ENCODE measurements around the gene JARID2. TPM values are rescaled to one million over a fixed set of nuclear protein-coding genes. Genes with fewer than 3 reads are reported as not detected.

JARID2 gene
- total and polyA plus RNA-seq, 9 of the 15 experiments (the other 6 are each of a cell fraction or from before 2014, with no cell fraction given), result 5.0 to 29.0 (median 15.6) TPM

DNA sequence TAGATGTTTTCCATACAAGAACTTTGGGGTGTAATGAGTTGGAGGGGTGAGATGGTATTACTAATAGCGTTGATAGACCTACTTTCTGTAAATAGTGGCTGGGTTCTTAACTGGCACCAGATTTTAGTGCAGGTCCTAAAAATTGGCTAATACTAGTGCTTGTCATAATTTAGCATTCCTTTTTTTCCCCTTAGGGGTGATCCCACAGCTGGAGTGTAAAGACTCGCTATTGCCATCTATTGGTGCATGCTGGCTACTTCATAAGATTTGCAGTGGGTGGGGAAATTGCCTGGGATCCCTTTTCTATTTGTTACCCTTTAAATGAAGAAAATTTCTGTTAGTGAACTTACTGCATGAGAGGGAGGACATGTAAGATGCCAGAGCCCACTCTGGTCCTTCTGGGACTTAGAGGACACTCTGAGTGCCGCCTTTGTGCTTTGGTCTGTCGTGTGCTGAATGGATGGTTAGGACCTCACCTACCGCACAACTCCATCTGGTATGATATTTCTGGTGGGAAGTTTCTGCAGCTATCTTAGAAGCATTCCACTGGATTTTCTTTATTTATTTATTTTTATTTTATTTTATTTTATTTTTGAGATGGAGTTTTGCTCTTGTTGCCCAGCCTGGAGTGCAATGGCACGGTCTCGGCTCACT is 195.5 kb downstream of the JARID2 start (continued):
- TF ChIP-seq, protein P1, sequence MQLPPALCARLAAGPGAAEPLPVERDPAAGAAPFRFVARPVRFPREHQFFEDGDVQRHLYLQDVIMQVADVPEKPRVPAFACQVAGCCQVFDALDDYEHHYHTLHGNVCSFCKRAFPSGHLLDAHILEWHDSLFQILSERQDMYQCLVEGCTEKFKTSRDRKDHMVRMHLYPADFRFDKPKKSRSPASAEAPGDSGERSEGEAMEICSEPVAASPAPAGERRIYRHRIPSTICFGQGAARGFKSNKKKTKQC (CRISPR knock-in tag; IDR thresholded peaks at IDR 0.05), result no peak
- TF ChIP-seq NFIX (CRISPR knock-in tag; IDR thresholded peaks at IDR 0.05; ENCODE audit: low read depth) (no peak), ATF1 (CRISPR knock-in tag; IDR thresholded peaks at IDR 0.05) (no peak), ATF1 (tag; IDR thresholded peaks at IDR 0.05) (no peak), MAZ (CRISPR knock-in tag; conservative IDR thresholded peaks at IDR 0.05 in 1 of 2, IDR thresholded peaks at IDR 0.05 in 1 of 2) (peak in 1 of 2 experiments; percentile 54; a peak in 1 of 4 replicates), CEBPG (CRISPR knock-in tag; IDR thresholded peaks at IDR 0.05) (no peak), CEBPG (tag; conservative IDR thresholded peaks at IDR 0.05 in 1 of 2, IDR thresholded peaks at IDR 0.05 in 1 of 2) (peak; percentile 29 to 56; a peak in 1 of 4 replicates), ZFX (CRISPR knock-in tag; IDR thresholded peaks at IDR 0.05) (no peak), NFATC3 (IDR thresholded peaks at IDR 0.05) (no peak), ZNF778 (CRISPR knock-in tag; IDR thresholded peaks at IDR 0.05) (no peak), ZNF695 (CRISPR knock-in tag; IDR thresholded peaks at IDR 0.05) (no peak), RCOR1 (IDR thresholded peaks at IDR 0.05; ENCODE audit: borderline replicate concordance in 1 of 2, low read depth in 2 of 2, low read length in 2 of 2) (peak in 1 of 2 experiments; percentile 57; a peak in 1 of 4 replicates), DDX20 (tag; IDR thresholded peaks at IDR 0.05; ENCODE audit: low read depth) (no peak), FOXP1 (CRISPR knock-in tag; IDR thresholded peaks at IDR 0.05) (no peak), DACH1 (IDR thresholded peaks at IDR 0.05; ENCODE audit: partially characterized antibody) (peak; percentile 25), TGIF2 (CRISPR knock-in tag; IDR thresholded peaks at IDR 0.05) (no peak), CC2D1A (IDR thresholded peaks at IDR 0.05) (0 out of 2 replicates have a peak, but pooled peaks have one; percentile 12), HNRNPK (IDR thresholded peaks at IDR 0.05; ENCODE audit: low read depth, low read length, poor library complexity, severe bottlenecking) (no peak)
- TF ChIP-seq, protein P2, sequence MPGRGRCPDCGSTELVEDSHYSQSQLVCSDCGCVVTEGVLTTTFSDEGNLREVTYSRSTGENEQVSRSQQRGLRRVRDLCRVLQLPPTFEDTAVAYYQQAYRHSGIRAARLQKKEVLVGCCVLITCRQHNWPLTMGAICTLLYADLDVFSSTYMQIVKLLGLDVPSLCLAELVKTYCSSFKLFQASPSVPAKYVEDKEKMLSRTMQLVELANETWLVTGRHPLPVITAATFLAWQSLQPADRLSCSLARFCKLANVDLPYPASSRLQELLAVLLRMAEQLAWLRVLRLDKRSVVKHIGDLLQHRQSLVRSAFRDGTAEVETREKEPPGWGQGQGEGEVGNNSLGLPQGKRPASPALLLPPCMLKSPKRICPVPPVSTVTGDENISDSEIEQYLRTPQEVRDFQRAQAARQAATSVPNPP (IDR thresholded peaks at IDR 0.05; ENCODE audit: borderline replicate concordance, insufficient read depth, insufficient read length), result no peak
- TF ChIP-seq, protein P3, sequence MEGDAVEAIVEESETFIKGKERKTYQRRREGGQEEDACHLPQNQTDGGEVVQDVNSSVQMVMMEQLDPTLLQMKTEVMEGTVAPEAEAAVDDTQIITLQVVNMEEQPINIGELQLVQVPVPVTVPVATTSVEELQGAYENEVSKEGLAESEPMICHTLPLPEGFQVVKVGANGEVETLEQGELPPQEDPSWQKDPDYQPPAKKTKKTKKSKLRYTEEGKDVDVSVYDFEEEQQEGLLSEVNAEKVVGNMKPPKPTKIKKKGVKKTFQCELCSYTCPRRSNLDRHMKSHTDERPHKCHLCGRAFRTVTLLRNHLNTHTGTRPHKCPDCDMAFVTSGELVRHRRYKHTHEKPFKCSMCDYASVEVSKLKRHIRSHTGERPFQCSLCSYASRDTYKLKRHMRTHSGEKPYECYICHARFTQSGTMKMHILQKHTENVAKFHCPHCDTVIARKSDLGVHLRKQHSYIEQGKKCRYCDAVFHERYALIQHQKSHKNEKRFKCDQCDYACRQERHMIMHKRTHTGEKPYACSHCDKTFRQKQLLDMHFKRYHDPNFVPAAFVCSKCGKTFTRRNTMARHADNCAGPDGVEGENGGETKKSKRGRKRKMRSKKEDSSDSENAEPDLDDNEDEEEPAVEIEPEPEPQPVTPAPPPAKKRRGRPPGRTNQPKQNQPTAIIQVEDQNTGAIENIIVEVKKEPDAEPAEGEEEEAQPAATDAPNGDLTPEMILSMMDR (IDR thresholded peaks at IDR 0.05 in 2 of 3, conservative IDR thresholded peaks at IDR 0.05 in 1 of 3; ENCODE audit: insufficient read depth in 2 of 3, low read depth in 1 of 3, low read length in 3 of 3), result peak; percentile 79 to 88 (median 87)
- TF ChIP-seq, protein P4, sequence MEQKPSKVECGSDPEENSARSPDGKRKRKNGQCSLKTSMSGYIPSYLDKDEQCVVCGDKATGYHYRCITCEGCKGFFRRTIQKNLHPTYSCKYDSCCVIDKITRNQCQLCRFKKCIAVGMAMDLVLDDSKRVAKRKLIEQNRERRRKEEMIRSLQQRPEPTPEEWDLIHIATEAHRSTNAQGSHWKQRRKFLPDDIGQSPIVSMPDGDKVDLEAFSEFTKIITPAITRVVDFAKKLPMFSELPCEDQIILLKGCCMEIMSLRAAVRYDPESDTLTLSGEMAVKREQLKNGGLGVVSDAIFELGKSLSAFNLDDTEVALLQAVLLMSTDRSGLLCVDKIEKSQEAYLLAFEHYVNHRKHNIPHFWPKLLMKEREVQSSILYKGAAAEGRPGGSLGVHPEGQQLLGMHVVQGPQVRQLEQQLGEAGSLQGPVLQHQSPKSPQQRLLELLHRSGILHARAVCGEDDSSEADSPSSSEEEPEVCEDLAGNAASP (IDR thresholded peaks at IDR 0.05), result no peak
- TF ChIP-seq, protein P5, sequence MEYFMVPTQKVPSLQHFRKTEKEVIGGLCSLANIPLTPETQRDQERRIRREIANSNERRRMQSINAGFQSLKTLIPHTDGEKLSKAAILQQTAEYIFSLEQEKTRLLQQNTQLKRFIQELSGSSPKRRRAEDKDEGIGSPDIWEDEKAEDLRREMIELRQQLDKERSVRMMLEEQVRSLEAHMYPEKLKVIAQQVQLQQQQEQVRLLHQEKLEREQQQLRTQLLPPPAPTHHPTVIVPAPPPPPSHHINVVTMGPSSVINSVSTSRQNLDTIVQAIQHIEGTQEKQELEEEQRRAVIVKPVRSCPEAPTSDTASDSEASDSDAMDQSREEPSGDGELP (CRISPR knock-in tag; IDR thresholded peaks at IDR 0.05; ENCODE audit: borderline replicate concordance), result peak; percentile 46; the same call in 1 of the 2 replicates

Measured in K562 (cell line).